OCI-LY1 (cell line): Measurements from ENCODE around the gene FGD3.

Source experiments
- CTCF ChIP-seq: fragments of 200-600 bp; sonication (generic), shearing (Covaris generic); IDR thresholded peaks from 2 replicates; pipeline ENCODE4 v1.5.1; 2017; ENCODE audit warnings: mild to moderate bottlenecking, antibody characterized with exemption, low read length, moderate library complexity, mixed read lengths
- EZH2 ChIP-seq: fragments of 200-600 bp; sonication (generic), shearing (Covaris generic); IDR thresholded peaks from 2 replicates; pipeline ENCODE4 v1.8.0; 2017; ENCODE audit warnings: borderline replicate concordance, mixed run types, mild to moderate bottlenecking, antibody characterized with exemption, low read length, moderate library complexity, mixed read lengths

- TF ChIP-seq CTCF (no peak), EZH2 (no peak)
Observed at GRCh38 chr9:92948632-92949031, 1.3 kb downstream of the FGD3 start.
